ENCODE data around the gene RAI14.
"Not testable (repeated sequence)": the region's sequence is repeated elsewhere in the genome, so short reads cannot be mapped to it uniquely, and the experiment has no call there.

The RAI14 gene

DNA sequence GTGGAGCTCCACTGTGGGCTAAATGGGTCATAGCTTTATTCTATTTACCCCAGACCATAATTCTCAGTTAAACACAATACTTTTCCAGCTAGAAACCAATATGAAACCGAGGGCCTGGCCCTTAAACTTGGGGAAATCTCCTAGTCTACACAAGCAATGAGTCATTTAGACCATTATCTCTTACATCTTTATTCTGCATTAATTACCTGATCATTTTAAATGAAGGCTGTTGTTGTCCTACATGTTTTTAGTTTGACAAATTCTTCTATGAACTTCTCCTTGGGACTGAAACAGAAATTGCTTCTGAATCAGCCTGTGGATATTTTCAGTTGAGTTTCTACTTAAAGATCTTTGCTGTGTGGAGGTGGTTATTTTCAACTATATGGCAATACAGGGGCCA, 37.9 kb downstream of the RAI14 start:
- DNase-seq (ENCODE audit: low read depth, low spot score), result no peak
- H3K4me3 ChIP-seq (ENCODE audit: low read length), result no peak overlapping the region

DNA sequence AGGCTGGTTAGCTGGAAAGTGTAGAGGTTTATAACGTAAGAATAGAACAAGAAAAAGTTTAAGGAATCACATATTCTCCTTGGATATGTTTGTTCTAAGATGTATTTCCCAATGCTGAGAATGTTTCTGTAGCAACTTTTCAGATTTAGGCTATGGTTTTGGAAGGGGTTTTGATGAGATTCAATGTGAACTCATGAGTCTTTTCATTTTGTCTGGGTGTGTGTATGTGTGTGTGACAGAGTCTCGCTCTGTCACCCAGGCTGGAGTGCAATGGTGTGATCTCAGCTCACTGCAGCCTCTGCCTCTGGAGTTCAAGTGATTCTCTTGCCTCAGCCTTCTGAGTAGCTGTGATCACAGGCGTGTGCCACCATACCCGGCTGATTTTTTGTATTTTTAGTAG, 38.6 kb downstream of the RAI14 start:
- no peak overlapping the region for H3K4me3 ChIP-seq (ENCODE audit: low read length)
- no peak for DNase-seq (ENCODE audit: low read depth, low spot score)

DNA sequence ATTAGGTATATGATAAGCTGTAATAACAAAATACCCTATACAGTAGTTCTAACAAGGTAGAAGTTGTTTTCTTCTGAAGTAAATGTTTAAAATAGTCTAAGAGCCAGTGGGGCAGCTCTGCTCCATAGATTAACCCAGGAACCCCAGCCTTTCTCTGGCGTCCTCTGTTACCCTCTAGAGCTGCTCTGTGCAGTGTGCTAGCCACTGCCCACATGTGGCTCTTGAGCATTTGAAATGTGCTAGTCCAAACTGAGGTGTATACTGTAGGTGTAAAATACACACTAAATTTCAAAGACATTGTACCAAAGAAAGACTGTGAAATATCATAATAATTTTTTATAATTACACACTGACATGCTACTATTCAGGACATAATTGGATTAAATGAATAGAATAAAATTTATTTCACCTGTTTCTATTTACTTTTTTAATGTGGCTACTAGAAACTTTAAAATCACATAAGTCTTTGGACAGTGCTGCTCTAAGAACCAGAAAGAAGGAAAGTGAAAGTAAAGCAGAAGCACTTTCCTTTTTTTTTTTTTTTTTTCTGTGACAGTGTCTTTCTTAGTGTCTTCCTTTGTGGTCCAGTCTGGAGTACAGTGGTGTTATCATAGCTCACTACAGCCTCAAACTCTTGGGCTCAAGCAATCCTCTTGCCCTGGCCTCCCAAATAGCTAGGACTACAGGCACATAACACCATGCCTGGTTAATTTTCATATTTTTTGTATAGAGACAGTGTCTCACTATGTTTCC, 39.3 kb downstream of the RAI14 start:
- no peak overlapping the region for H3K4me3 ChIP-seq (ENCODE audit: low read length)
- peak; percentile 6 for DNase-seq (ENCODE audit: low read depth, low spot score)

DNA sequence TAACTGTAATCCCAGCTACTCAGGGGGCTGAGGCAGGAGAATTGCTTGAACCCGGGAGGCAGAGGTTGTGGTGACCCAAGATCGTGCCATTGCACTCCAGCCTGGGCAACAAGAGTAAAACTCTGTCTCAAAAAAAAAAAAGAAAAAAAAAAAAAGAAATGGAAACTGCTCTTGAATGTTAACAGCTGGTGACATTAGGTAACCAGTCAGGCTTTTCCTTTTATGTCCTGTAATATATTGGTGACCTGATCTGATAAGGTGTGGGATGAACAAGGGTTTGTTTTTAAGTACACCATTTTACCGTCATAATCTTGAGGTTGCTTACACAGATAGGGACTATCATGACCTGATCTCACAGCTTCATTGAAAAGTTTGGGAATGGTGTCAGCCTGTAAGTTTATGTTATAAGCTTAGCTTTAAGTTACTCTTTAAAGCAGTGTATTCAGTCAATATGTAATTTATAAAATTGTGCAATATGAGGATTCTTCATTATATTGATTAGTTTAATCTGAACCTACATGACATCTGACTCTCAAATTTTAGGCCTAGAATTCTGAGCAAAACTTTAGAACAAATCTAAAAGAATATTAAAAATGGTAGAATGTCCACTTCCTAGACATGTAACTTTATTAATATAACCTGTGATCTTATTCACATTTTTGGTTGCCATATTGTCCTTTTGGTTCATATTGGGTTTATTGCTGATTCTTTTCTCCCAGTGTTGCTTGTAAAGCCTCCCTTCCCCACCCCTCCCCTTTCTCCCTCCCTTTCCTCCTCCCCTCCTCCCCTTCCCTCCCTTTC, 41.4 kb downstream of the RAI14 start:
- no peak overlapping the region for H3K4me3 ChIP-seq (ENCODE audit: low read length)
- no peak for DNase-seq (ENCODE audit: low read depth, low spot score)

DNA sequence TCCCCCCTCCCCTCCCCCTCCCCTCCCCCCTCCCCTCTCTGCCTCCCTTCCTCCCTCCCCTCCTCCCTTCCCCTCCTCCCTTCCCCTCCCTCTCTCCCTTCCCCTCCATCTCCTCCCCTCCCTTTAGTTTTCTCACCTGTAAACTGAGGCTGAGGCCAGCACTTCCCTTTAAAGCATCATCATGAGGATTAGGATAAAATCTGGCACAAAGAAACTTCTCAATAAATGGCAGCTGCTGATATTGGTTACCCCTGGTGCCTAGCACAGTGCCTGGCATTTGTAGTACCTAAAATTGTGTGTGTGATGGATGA, 41.9 kb downstream of the RAI14 start:
- no peak overlapping the region for H3K4me3 ChIP-seq (ENCODE audit: low read length)
- DNase-seq (ENCODE audit: low read depth, low spot score), result no peak

DNA sequence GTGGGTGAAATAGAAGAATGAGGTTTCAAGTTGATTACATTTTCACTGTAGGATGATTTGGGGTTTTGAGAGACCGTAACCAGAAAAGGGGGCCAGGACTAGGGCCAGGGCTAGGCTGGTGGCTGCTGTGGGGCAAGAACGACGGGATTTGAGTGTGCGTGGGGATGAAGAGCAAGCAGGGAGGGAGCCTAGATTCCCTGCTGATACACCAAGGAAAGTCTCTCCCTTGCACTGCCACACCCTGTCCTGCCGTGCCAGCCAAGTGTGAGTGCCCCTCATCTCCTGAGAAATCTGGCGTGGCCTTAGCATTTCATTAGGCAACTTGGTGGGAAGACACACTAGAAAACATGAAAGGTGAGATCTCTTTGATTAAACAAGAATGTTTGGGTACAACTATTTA, 42.6 kb downstream of the RAI14 start:
- no peak for DNase-seq (ENCODE audit: low read depth, low spot score)
- no peak overlapping the region for H3K4me3 ChIP-seq (ENCODE audit: low read length)

DNA sequence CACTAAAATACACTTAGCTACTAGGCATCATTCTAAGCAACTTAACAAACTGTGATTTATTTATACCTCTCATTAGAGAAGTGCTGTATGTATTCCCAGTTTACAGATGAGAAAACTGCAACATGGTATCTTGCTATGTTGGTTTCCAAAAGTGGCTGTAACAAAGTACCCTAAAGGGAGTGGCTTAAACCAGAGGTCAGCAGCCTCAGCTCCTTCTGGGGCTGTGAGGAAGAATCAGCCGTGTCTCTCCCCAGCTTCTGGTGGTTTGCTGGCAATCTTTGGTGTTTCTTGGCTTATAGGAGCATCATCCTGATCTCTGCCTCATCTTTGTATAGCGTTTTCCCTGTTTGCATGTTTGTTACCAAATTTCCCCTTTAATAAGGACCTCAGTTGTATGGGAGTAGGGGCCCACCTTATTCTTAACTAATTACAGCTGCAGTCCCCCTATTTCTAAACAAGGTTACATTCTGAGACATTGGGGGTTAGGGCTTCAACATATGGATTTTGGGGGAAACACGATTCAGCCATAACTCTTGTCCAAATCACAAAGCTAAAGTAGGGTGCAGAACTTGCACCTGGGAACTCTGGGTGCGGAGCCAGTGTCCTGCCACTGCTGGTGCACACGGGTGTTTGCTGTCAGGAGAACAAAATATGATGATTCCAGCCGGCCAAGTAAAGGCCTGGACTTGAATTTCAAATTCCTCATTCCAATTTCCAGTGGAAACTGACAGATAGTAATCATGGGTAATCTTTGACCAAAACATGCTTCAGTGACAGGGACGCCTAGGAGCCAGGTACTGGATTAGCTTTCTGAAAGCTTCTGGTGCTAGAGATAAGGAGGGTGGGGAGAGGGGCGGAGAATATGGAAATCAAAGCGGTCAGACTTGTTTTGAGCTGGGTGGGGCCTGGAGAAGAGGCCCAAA, 43.3 kb downstream of the RAI14 start:
- DNase-seq (ENCODE audit: low read depth, low spot score), result no peak

DNA sequence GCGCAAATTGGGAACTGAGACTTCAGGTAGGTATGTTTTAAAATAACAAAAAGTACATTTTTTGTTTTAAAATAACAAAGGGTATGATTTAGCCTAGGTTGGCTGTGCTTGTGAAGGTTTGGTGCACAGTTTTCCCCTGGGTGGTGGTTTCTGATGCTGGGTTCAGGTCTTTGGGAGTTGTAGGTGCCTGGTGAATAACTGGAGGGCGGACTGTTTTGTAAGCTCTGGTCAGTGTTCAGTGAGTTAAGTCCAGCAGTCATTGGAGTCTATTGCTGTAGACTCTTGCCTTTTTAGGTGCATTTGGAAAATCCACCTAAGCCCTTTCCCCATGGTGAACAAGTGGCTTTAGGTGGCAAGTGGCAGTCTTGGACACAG, 43.9 kb downstream of the RAI14 start:
- no peak for DNase-seq (ENCODE audit: low read depth, low spot score)
- H3K4me3 ChIP-seq (ENCODE audit: low read length), result no peak overlapping the region

More for the DNA sequence above, 43.3 kb downstream of the RAI14 start:
- no peak overlapping the region for H3K4me3 ChIP-seq (ENCODE audit: low read length)

DNA sequence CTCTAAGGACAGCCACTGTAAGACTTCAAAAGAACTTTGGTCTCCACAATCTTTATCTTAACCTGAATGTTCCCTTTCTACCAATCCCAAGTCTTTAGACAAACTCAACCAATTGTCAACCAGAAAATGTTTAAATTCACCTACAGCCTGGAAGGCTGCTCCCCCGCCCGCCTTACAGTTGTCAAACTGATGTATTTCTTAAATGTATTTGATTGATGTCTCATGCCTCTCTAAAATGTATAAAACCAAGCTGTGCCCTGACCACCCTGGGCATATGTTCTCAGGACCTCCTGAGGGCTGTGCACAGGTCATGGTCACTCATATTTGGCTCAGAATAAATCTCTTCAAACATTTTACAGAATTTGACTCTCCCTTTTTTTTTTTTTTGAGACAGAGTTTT, 45.3 kb downstream of the RAI14 start:
- not testable (repeated sequence) for DNase-seq (ENCODE audit: low read depth, low spot score); H3K4me3 ChIP-seq (ENCODE audit: low read length)

DNA sequence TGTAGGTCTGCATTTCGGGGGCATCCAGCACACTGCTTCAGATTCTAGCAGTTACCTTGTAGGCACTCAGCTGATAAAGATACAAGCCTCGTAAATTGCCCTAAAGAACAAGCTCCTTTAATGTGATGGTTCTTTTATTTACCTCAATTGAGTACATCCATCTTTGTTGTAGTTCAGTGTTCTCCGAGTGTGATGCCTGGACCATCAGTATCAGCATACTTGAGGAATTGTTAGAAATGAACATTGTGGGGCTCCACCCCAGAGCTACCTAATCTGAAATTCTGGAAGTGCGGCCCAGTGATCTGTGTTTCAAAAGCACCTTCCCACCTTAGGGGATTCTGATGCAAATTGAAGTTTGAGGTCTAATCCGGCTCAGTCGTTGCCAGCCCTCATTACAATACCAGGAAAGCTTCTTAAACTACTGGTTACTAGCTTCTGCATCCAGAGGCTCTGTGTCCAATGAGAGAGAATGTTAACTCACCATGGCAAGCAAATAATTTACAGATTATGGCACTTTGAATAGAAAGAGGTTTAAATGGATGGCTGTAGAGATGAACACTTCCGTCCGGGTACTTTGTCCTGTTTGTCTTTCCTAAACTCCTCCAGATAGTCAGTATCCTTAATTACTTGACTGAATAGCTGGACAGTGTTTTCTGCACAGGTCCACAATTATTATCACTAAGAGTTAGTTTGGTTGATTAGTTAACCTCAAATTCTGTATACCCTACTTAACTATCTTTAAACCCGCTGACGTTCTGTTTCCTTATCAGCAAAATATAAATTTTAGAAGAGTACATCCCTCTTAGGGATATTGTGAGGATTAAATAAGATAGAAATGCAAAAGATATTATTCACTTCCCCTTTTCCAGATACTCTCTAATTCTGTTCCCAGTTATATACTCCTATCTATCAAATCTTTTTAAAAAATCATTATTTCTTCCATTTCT, 47.9 kb downstream of the RAI14 start:
- H3K4me3 ChIP-seq (ENCODE audit: low read length), result no peak overlapping the region
- no peak for DNase-seq (ENCODE audit: low read depth, low spot score)

DNA sequence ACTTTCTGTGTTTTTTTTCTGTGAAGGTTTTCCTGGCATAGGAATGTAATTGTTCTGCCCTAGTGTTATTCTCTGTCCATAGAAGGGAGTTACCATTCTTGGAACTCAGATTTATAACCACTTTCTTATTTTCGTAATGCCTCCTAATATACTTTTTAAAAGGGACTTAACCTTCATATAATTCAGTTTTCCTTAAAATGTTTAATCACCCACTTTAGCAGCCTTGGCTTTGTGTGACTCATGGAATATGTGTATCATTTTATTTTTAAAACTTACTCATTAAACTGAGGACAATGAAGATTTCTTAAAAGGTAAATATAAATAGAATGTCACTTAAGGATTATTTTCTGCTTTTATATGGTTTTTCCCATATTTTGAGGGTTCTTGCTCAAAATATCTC, 50.0 kb downstream of the RAI14 start:
- no peak for DNase-seq (ENCODE audit: low read depth, low spot score)
- H3K4me3 ChIP-seq (ENCODE audit: low read length), result no peak overlapping the region

DNA sequence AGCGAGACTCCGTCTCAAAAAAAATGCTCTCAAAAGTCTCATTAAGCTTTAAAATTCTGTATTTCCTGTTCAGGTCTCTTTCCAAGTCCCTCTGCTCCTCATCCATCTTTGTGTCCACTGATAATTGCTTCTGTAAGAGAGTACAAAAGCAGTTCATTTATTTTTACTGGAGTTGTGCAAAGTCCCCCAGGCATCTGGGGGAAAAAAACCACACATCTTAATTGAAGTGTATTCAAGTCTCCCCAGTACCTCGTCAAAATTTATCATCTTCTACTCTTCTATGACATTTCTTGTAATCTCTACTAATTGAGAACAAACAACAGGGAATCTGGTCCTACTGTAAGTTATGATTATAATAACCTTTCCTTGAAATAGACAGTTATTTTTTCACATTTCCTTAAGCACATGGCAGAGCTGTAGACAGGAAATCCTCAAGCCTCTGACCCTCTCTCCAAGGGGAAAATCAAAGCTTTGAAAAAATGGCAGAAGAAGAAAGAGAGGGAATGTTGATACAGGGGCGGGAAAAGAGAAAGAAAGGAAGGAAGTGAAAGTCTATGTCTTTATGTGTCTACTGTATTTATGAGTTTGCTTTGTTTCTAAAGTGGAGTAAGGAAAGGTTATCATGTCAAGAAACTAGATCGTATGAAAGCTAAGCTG, 51.5 kb downstream of the RAI14 start:
- no peak overlapping the region for H3K4me3 ChIP-seq (ENCODE audit: low read length)
- no peak for DNase-seq (ENCODE audit: low read depth, low spot score)

DNA sequence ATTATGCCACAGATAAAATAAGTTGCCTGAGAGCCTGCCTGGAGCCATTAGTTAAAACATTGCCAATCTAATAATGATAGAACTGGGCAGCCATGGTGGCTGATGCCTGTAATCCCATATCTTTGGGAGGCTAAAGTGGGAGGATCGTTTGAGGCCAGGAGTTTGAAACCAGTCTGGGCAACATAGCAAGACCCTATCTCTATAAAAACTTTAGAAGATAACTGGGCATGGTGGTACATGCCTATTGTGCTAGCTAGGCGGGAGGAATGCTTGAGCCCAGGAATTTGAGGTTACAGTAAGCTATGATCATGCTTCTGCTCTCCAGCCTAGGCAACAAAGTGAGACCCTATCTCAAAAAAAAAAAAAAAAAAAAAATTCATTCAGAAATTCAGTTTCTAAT, 52.6 kb downstream of the RAI14 start:
- DNase-seq (ENCODE audit: low read depth, low spot score), result no peak

DNA sequence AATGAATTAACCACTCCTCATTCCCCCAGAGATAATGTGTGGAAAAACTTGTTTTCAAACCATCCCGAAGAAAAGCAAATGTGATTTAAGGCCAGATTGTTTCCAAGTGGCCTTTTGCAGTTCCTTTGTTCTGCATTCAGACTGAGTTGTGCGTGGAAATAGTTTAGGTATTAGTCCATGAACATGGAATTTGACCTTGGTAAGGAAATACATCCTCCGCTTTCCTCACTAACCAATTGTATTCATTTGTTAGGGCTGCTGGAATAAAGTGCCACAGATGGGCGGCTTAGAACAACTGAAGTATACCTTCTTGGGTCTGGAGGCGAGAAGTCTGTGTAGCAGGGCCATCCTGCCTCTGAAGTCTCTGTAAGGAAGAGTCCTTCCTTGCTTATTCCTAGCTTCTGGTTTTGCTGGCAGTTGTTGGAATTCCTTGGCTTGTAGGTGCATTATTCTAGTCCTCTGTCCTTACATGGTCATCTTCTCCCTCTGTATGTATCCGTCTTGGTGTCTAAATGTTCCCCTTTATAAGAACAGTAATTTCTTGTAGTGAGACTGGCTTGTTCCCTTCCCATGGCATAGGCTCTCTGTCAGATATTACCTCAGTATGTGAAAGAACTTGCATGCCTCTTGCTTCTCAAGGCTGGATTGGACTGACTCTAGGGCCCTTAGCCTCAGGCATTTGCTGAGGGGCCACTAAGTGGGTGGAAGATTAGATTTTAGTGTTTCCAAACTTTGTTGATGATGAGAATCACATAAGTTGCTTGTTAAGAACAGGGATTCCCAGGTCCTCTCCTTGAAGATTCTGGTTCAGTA, 53.9 kb downstream of the RAI14 start:
- no peak overlapping the region for H3K4me3 ChIP-seq (ENCODE audit: low read length)
- no peak for DNase-seq (ENCODE audit: low read depth, low spot score)

More for the DNA sequence above, 52.6 kb downstream of the RAI14 start:
- no peak overlapping the region for H3K4me3 ChIP-seq (ENCODE audit: low read length)

DNA sequence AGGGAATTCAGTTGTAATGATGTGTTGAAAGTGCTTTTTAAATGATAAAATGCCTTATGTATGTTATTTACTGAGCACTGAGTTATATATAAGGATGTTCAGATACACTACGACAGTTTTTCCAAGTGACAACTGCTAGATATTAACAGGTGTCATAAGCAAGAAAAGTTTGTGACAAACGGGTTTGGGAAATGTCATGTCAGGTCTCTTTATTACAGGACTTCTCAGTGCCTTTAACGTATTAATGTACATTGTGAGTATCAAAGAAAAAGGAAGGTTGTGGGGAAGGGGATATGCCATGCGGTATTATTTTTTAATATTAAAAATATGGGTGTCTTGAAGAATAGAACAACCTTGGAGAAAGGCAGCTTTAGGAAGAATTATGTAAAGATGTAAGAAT, 56.4 kb downstream of the RAI14 start:
- H3K4me3 ChIP-seq (ENCODE audit: low read length), result no peak overlapping the region
- DNase-seq (ENCODE audit: low read depth, low spot score), result no peak

DNA sequence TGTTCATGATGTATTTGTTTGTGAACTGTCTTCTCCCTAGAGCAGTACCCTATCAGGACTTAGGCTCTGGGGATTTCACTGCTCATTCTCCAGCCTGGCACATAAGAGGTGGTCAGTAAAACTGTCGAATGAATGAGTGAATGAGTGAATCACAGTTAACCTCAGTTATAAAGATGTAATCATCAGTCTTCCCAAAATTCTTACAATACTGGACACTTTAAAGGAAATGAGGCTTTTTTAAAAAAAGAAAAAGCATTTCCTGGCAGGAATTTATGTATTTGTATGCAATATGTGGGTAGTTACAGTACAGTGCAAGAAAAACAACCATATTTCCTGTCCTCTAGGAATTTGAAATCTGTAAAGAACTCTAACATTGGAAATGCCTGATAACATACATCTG, 59.6 kb downstream of the RAI14 start:
- DNase-seq (ENCODE audit: low read depth, low spot score), result no peak

DNA sequence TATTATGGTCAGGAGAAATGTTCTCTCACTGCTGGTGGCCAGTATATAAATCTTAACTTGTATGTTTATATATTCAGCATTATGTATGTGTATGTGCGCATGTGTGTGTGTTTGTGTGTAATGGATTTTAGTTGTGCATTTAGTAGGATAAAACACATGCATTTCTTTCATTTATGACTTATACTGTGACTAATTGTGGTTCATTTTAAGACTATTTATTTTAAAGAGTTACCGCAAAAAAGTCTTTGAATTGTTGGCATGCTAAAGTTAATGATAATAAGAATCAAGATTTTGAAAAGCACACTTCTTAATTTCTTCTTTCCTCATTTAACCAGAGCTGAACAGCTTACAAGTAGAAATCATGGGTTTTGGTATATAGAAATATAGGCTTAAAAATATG, 60.9 kb downstream of the RAI14 start:
- no peak overlapping the region for H3K4me3 ChIP-seq (ENCODE audit: low read length)
- no peak for DNase-seq (ENCODE audit: low read depth, low spot score)

More for the DNA sequence above, 59.6 kb downstream of the RAI14 start:
- H3K4me3 ChIP-seq (ENCODE audit: low read length), result no peak overlapping the region

All from Jurkat, Clone E6-1 (cell line).